ENCODE data around the gene TIGAR. TPM values are rescaled to one million over a fixed set of nuclear protein-coding genes. Genes with fewer than 3 reads are reported as not detected.

TIGAR gene
- total RNA-seq, 1 donor, result 20.7 TPM

GRCh38 chr12:4346931-4347330, 25.9 kb downstream of the TIGAR start:
- no peak for TF ChIP-seq CTCF (IDR thresholded peaks at IDR 0.05; ENCODE audit: insufficient read depth, low read depth, low read length)
- DNase-seq (ENCODE audit: low read depth), result no peak
- H3K4me3 ChIP-seq (ENCODE audit: low read depth, low read length), result no peak overlapping the region

- no peak overlapping the region for H3K4me3 ChIP-seq (ENCODE audit: low read depth, low read length)
- TF ChIP-seq CTCF (IDR thresholded peaks at IDR 0.05; ENCODE audit: insufficient read depth, low read depth, low read length), result peak; percentile 30
- no peak for DNase-seq (ENCODE audit: low read depth)
These were observed 32.8 kb downstream of the TIGAR start for GRCh38 chr12:4353785-4354208.

GRCh38 chr12:4355156-4356040, 34.4 kb downstream of the TIGAR start:
- H3K4me3 ChIP-seq (ENCODE audit: low read depth, low read length), result no peak overlapping the region
- no peak for DNase-seq (ENCODE audit: low read depth)
- TF ChIP-seq CTCF (IDR thresholded peaks at IDR 0.05; ENCODE audit: insufficient read depth, low read depth, low read length), result no peak

GRCh38 chr12:4356041-4356327, 35.0 kb downstream of the TIGAR start:
- H3K4me3 ChIP-seq (ENCODE audit: low read depth, low read length), result no peak overlapping the region
- TF ChIP-seq CTCF (IDR thresholded peaks at IDR 0.05; ENCODE audit: insufficient read depth, low read depth, low read length), result peak; percentile 51
- DNase-seq (ENCODE audit: low read depth), result peak; percentile 11

- TF ChIP-seq CTCF (IDR thresholded peaks at IDR 0.05; ENCODE audit: insufficient read depth, low read depth, low read length), result no peak
- DNase-seq (ENCODE audit: low read depth), result no peak
- no peak overlapping the region for H3K4me3 ChIP-seq (ENCODE audit: low read depth, low read length)
These were observed 45.1 kb downstream of the TIGAR start for GRCh38 chr12:4366090-4366489.

- DNase-seq (ENCODE audit: low read depth), result no peak
- H3K4me3 ChIP-seq (ENCODE audit: low read depth, low read length), result no peak overlapping the region
- no peak for TF ChIP-seq CTCF (IDR thresholded peaks at IDR 0.05; ENCODE audit: insufficient read depth, low read depth, low read length)
These were observed 48.5 kb downstream of the TIGAR start for GRCh38 chr12:4369548-4369947.

- DNase-seq (ENCODE audit: low read depth), result no peak
- no peak overlapping the region for H3K4me3 ChIP-seq (ENCODE audit: low read depth, low read length)
- no peak for TF ChIP-seq CTCF (IDR thresholded peaks at IDR 0.05; ENCODE audit: insufficient read depth, low read depth, low read length)
These were observed 49.3 kb downstream of the TIGAR start for GRCh38 chr12:4370265-4370664.
